Measurements from ENCODE around the gene FGGY.

Gene FGGY

GRCh38 chr1:59409549-59409948, 112.7 kb downstream of the FGGY start:
- Histone ChIP-seq H3K9ac (ENCODE audit: low read length) (no peak overlapping the region), H3K4me3 (ENCODE audit: low read depth in 1 of 2, low read length in 2 of 2) (no peak overlapping the region), H3K27me3 (ENCODE audit: control insufficient read depth in 1 of 2, insufficient read depth in 2 of 2, low read length in 2 of 2) (no peaks in the 10 kb centered on the region), H3K9me3 (ENCODE audit: low read length) (no peaks in the 10 kb centered on the region), H3K27ac (ENCODE audit: low read depth, low read length) (no peak overlapping the region), H3K36me3 (ENCODE audit: insufficient read depth, low read length) (no peaks in the 10 kb centered on the region), H3K4me1 (ENCODE audit: insufficient read depth, low read length) (peaks cover 10% of the 10 kb centered on the region)

- no peak overlapping the region for H3K4me3 ChIP-seq (ENCODE audit: low read depth in 1 of 2, low read length in 2 of 2)
- no peak overlapping the region for H3K27ac ChIP-seq (ENCODE audit: low read depth, low read length)
- H3K9ac ChIP-seq (ENCODE audit: low read length) = no peak overlapping the region
- no peaks in the 10 kb centered on the region for H3K27me3 ChIP-seq (ENCODE audit: control insufficient read depth in 1 of 2, insufficient read depth in 2 of 2, low read length in 2 of 2)
- no peaks in the 10 kb centered on the region for H3K36me3 ChIP-seq (ENCODE audit: insufficient read depth, low read length)
- no peaks in the 10 kb centered on the region for H3K9me3 ChIP-seq (ENCODE audit: low read length)
- peaks cover 10% of the 10 kb centered on the region for H3K4me1 ChIP-seq (ENCODE audit: insufficient read depth, low read length)
Observed at GRCh38 chr1:59409986-59410385, 113.1 kb downstream of the FGGY start.

- Histone ChIP-seq H3K27ac (ENCODE audit: low read depth, low read length) (no peak overlapping the region), H3K4me1 (ENCODE audit: insufficient read depth, low read length) (peaks cover 10% of the 10 kb centered on the region), H3K27me3 (ENCODE audit: control insufficient read depth in 1 of 2, insufficient read depth in 2 of 2, low read length in 2 of 2) (no peaks in the 10 kb centered on the region), H3K9me3 (ENCODE audit: low read length) (no peaks in the 10 kb centered on the region), H3K9ac (ENCODE audit: low read length) (no peak overlapping the region), H3K36me3 (ENCODE audit: insufficient read depth, low read length) (no peaks in the 10 kb centered on the region), H3K4me3 (ENCODE audit: low read depth in 1 of 2, low read length in 2 of 2) (no peak overlapping the region)
Observed at GRCh38 chr1:59410457-59410856, 113.6 kb downstream of the FGGY start.

GRCh38 chr1:59411147-59411546, 114.3 kb downstream of the FGGY start:
- Histone ChIP-seq H3K9me3 (ENCODE audit: low read length) (no peaks in the 10 kb centered on the region), H3K4me1 (ENCODE audit: insufficient read depth, low read length) (peaks cover 10% of the 10 kb centered on the region), H3K4me3 (ENCODE audit: low read depth in 1 of 2, low read length in 2 of 2) (no peak overlapping the region), H3K36me3 (ENCODE audit: insufficient read depth, low read length) (no peaks in the 10 kb centered on the region), H3K27ac (ENCODE audit: low read depth, low read length) (no peak overlapping the region), H3K27me3 (ENCODE audit: control insufficient read depth in 1 of 2, insufficient read depth in 2 of 2, low read length in 2 of 2) (no peaks in the 10 kb centered on the region), H3K9ac (ENCODE audit: low read length) (no peak overlapping the region)

- Histone ChIP-seq H3K27me3 (ENCODE audit: control insufficient read depth in 1 of 2, insufficient read depth in 2 of 2, low read length in 2 of 2) (no peaks in the 10 kb centered on the region), H3K9ac (ENCODE audit: low read length) (no peak overlapping the region), H3K9me3 (ENCODE audit: low read length) (no peaks in the 10 kb centered on the region), H3K4me1 (ENCODE audit: insufficient read depth, low read length) (peaks cover 10% of the 10 kb centered on the region), H3K4me3 (ENCODE audit: low read depth in 1 of 2, low read length in 2 of 2) (no peak overlapping the region), H3K36me3 (ENCODE audit: insufficient read depth, low read length) (no peaks in the 10 kb centered on the region), H3K27ac (ENCODE audit: low read depth, low read length) (no peak overlapping the region)
Observed at GRCh38 chr1:59412718-59413326, 115.9 kb downstream of the FGGY start.

- Histone ChIP-seq H3K9me3 (ENCODE audit: low read length) (no peaks in the 10 kb centered on the region), H3K4me1 (ENCODE audit: insufficient read depth, low read length) (peaks cover 13% of the 10 kb centered on the region), H3K36me3 (ENCODE audit: insufficient read depth, low read length) (no peaks in the 10 kb centered on the region), H3K27me3 (ENCODE audit: control insufficient read depth in 1 of 2, insufficient read depth in 2 of 2, low read length in 2 of 2) (no peaks in the 10 kb centered on the region), H3K4me3 (ENCODE audit: low read depth in 1 of 2, low read length in 2 of 2) (no peak overlapping the region), H3K27ac (ENCODE audit: low read depth, low read length) (no peak overlapping the region), H3K9ac (ENCODE audit: low read length) (no peak overlapping the region)
Observed at GRCh38 chr1:59413327-59413720, 116.4 kb downstream of the FGGY start.

GRCh38 chr1:59414406-59415133, 117.7 kb downstream of the FGGY start:
- no peak overlapping the region for H3K27ac ChIP-seq (ENCODE audit: low read depth, low read length)

GRCh38 chr1:59415286-59415850, 118.5 kb downstream of the FGGY start:
- Histone ChIP-seq H3K4me3 (ENCODE audit: low read depth in 1 of 2, low read length in 2 of 2) (no peak overlapping the region), H3K4me1 (ENCODE audit: insufficient read depth, low read length) (peaks cover 16% of the 10 kb centered on the region), H3K9me3 (ENCODE audit: low read length) (no peaks in the 10 kb centered on the region), H3K27ac (ENCODE audit: low read depth, low read length) (no peak overlapping the region), H3K36me3 (ENCODE audit: insufficient read depth, low read length) (no peaks in the 10 kb centered on the region), H3K27me3 (ENCODE audit: control insufficient read depth in 1 of 2, insufficient read depth in 2 of 2, low read length in 2 of 2) (no peaks in the 10 kb centered on the region), H3K9ac (ENCODE audit: low read length) (no peak overlapping the region)

More at GRCh38 chr1:59414406-59415133, 117.7 kb downstream of the FGGY start:
- Histone ChIP-seq H3K27me3 (ENCODE audit: control insufficient read depth in 1 of 2, insufficient read depth in 2 of 2, low read length in 2 of 2) (no peaks in the 10 kb centered on the region), H3K9me3 (ENCODE audit: low read length) (no peaks in the 10 kb centered on the region), H3K9ac (ENCODE audit: low read length) (no peak overlapping the region), H3K36me3 (ENCODE audit: insufficient read depth, low read length) (no peaks in the 10 kb centered on the region), H3K4me1 (ENCODE audit: insufficient read depth, low read length) (peaks cover 16% of the 10 kb centered on the region), H3K4me3 (ENCODE audit: low read depth in 1 of 2, low read length in 2 of 2) (no peak overlapping the region)

GRCh38 chr1:59415881-59416280, 119.0 kb downstream of the FGGY start:
- H3K9me3 ChIP-seq (ENCODE audit: low read length) = no peaks in the 10 kb centered on the region
- no peaks in the 10 kb centered on the region for H3K27me3 ChIP-seq (ENCODE audit: control insufficient read depth in 1 of 2, insufficient read depth in 2 of 2, low read length in 2 of 2)
- no peaks in the 10 kb centered on the region for H3K36me3 ChIP-seq (ENCODE audit: insufficient read depth, low read length)
- no peak overlapping the region for H3K27ac ChIP-seq (ENCODE audit: low read depth, low read length)
- H3K9ac ChIP-seq (ENCODE audit: low read length) = no peak overlapping the region
- no peak overlapping the region for H3K4me3 ChIP-seq (ENCODE audit: low read depth in 1 of 2, low read length in 2 of 2)
- peaks cover 16% of the 10 kb centered on the region for H3K4me1 ChIP-seq (ENCODE audit: insufficient read depth, low read length)

- no peaks in the 10 kb centered on the region for H3K36me3 ChIP-seq (ENCODE audit: insufficient read depth, low read length)
- H3K27me3 ChIP-seq (ENCODE audit: control insufficient read depth in 1 of 2, insufficient read depth in 2 of 2, low read length in 2 of 2) = no peaks in the 10 kb centered on the region
- H3K4me3 ChIP-seq (ENCODE audit: low read depth in 1 of 2, low read length in 2 of 2) = no peak overlapping the region
- no peaks in the 10 kb centered on the region for H3K9me3 ChIP-seq (ENCODE audit: low read length)
- no peak overlapping the region for H3K9ac ChIP-seq (ENCODE audit: low read length)
- no peak overlapping the region for H3K27ac ChIP-seq (ENCODE audit: low read depth, low read length)
- peaks cover 28% of the 10 kb centered on the region for H3K4me1 ChIP-seq (ENCODE audit: insufficient read depth, low read length)
Observed at GRCh38 chr1:59417406-59417805, 120.5 kb downstream of the FGGY start.

- H3K4me1 ChIP-seq (ENCODE audit: insufficient read depth, low read length) = peaks cover 38% of the 10 kb centered on the region
- H3K27ac ChIP-seq (ENCODE audit: low read depth, low read length) = no peak overlapping the region
- no peak overlapping the region for H3K9ac ChIP-seq (ENCODE audit: low read length)
- no peak overlapping the region for H3K4me3 ChIP-seq (ENCODE audit: low read depth in 1 of 2, low read length in 2 of 2)
- H3K9me3 ChIP-seq (ENCODE audit: low read length) = no peaks in the 10 kb centered on the region
- no peaks in the 10 kb centered on the region for H3K36me3 ChIP-seq (ENCODE audit: insufficient read depth, low read length)
- H3K27me3 ChIP-seq (ENCODE audit: control insufficient read depth in 1 of 2, insufficient read depth in 2 of 2, low read length in 2 of 2) = no peaks in the 10 kb centered on the region
Observed at GRCh38 chr1:59418363-59419144, 121.7 kb downstream of the FGGY start.

Data from muscle layer of colon (tissue), 2 donors.